Measurements from ENCODE around the gene NPAS3. TPM values are rescaled to one million over a fixed set of nuclear protein-coding genes. Genes with fewer than 3 reads are reported as not detected.

Gene NPAS3
- total and polyA plus RNA-seq, 4 donors: 0.07 to 0.09 (median 0.08) TPM; not detected in 1

GRCh38 chr14:33201116-33201515 is 262.4 kb downstream of the NPAS3 start:
- Histone ChIP-seq H3K4me1 (ENCODE audit: control insufficient read depth in 4 of 4, insufficient read depth in 4 of 4, low read length in 3 of 4) (no peaks in the 10 kb centered on the region), H3K36me3 (ENCODE audit: control insufficient read depth in 4 of 4, insufficient read depth in 3 of 4, low read depth in 1 of 4, low read length in 3 of 4) (no peaks in the 10 kb centered on the region), H3K4me3 (ENCODE audit: low read depth in 1 of 3, low read length in 3 of 3) (no peak overlapping the region), H3K27me3 (ENCODE audit: control insufficient read depth in 4 of 4, insufficient read depth in 4 of 4, low read length in 3 of 4) (peaks cover 0 to 3% (median 0%) of the 10 kb centered on the region in 4 donors), H3K27ac (ENCODE audit: low read depth in 1 of 2, low read length in 2 of 2) (no peak overlapping the region), H3K9ac (ENCODE audit: low read depth in 1 of 2, low read length in 2 of 2) (no peak overlapping the region), H3K9me3 (ENCODE audit: control insufficient read depth in 4 of 4, low read length in 3 of 4) (no peaks in the 10 kb centered on the region)
- no peak for DNase-seq (ENCODE audit: low spot score)
- TF ChIP-seq JUND (IDR thresholded peaks at IDR 0.05) (no peak), FOXA1 (IDR thresholded peaks at IDR 0.05) (no peak), HNF4A (conservative IDR thresholded peaks at IDR 0.05) (no peak), EGR1 (IDR thresholded peaks at IDR 0.05; ENCODE audit: low read depth in 2 of 2) (no peak), RXRA (IDR thresholded peaks at IDR 0.05) (no peak)
- 72% methylated on average over 2 of the region's 2 CpGs for WGBS

- Histone ChIP-seq H3K9ac (ENCODE audit: low read depth in 1 of 2, low read length in 2 of 2) (no peak overlapping the region), H3K9me3 (ENCODE audit: control insufficient read depth in 4 of 4, low read length in 3 of 4) (no peaks in the 10 kb centered on the region), H3K27ac (ENCODE audit: low read depth in 1 of 2, low read length in 2 of 2) (no peak overlapping the region), H3K27me3 (ENCODE audit: control insufficient read depth in 4 of 4, insufficient read depth in 4 of 4, low read length in 3 of 4) (peaks cover 0 to 7% (median 0%) of the 10 kb centered on the region in 4 donors), H3K4me1 (ENCODE audit: control insufficient read depth in 4 of 4, insufficient read depth in 4 of 4, low read length in 3 of 4) (no peaks in the 10 kb centered on the region), H3K36me3 (ENCODE audit: control insufficient read depth in 4 of 4, insufficient read depth in 3 of 4, low read depth in 1 of 4, low read length in 3 of 4) (peaks cover 0 to 1% (median 0%) of the 10 kb centered on the region in 4 donors), H3K4me3 (ENCODE audit: low read depth in 1 of 3, low read length in 3 of 3) (no peak overlapping the region)
- TF ChIP-seq GABPA (IDR thresholded peaks at IDR 0.05 in 1 of 2, conservative IDR thresholded peaks at IDR 0.05 in 1 of 2): no peak
- no peak for TF ChIP-seq ATF3 (IDR thresholded peaks at IDR 0.05)
- no peak for TF ChIP-seq FOXA2 (IDR thresholded peaks at IDR 0.05)
- TF ChIP-seq CTCF (IDR thresholded peaks at IDR 0.05; ENCODE audit: low read depth, low read length, missing input control): no peak
- TF ChIP-seq ZBTB33 (IDR thresholded peaks at IDR 0.05): no peak
- TF ChIP-seq FOXA1 (IDR thresholded peaks at IDR 0.05): no peak
- TF ChIP-seq REST (IDR thresholded peaks at IDR 0.05): no peak
- no peak for TF ChIP-seq YY1 (IDR thresholded peaks at IDR 0.05)
- TF ChIP-seq EGR1 (IDR thresholded peaks at IDR 0.05; ENCODE audit: low read depth in 2 of 2): no peak
- TF ChIP-seq NR2F2 (IDR thresholded peaks at IDR 0.05): no peak
- no peak for TF ChIP-seq RAD21 (IDR thresholded peaks at IDR 0.05)
- TF ChIP-seq HNF4G (IDR thresholded peaks at IDR 0.05): no peak
- no peak for TF ChIP-seq HNF4A (conservative IDR thresholded peaks at IDR 0.05)
- TF ChIP-seq MAX (IDR thresholded peaks at IDR 0.05): no peak
- no peak for TF ChIP-seq RXRA (IDR thresholded peaks at IDR 0.05)
- no peak for TF ChIP-seq JUND (IDR thresholded peaks at IDR 0.05)
- TF ChIP-seq TAF1 (conservative IDR thresholded peaks at IDR 0.05): no peak
- no peak for TF ChIP-seq SP1 (IDR thresholded peaks at IDR 0.05)
- WGBS: 66% methylated on average over 5 of the region's 5 CpGs
- DNase-seq (ENCODE audit: low spot score): no peak
Observed at GRCh38 chr14:33206981-33207380, 268.3 kb downstream of the NPAS3 start.

Measured in liver (tissue), 9 donors.